Transverse colon (tissue), 4 donors: ENCODE results near the gene ZDHHC17. TPM values are rescaled to one million over a fixed set of nuclear protein-coding genes. Genes with fewer than 3 reads are reported as not detected.

Source experiments
- DNase-seq: peaks from one replicate; pipeline ENCODE4 v3.0.0-alpha.2; 2019
- H3K27ac ChIP-seq, 4 donors: fragments of 200-600 bp; sonication (generic); 2 replicates each; pipeline ENCODE4 v1.5.1; 2016 to 2018; ENCODE audit warnings: inconsistent platforms in 4 of 4
- H3K27me3 ChIP-seq: fragments of 200-600 bp; sonication (generic); 2 replicates; pipeline ENCODE4 v1.5.1; 2017; ENCODE audit warnings: inconsistent platforms
- H3K36me3 ChIP-seq, 4 donors: fragments of 200-600 bp; sonication (generic); 2 replicates each; pipeline ENCODE4 v1.5.1; 2017 to 2019; ENCODE audit warnings: inconsistent platforms in 4 of 4
- H3K4me1 ChIP-seq, 4 donors: fragments of 200-600 bp; sonication (generic); 2 replicates each; pipeline ENCODE4 v1.5.1; 2017 to 2020; ENCODE audit warnings: inconsistent platforms in 4 of 4
- H3K4me3 ChIP-seq, 4 donors: fragments of 200-600 bp; sonication (generic); 1 replicate in 1 of 4; 2 replicates in 3 of 4; pipeline versions ENCODE4 v1.5.1 to v1.6.1; 2017 to 2019; ENCODE audit warnings: inconsistent platforms in 4 of 4
- H3K9me3 ChIP-seq, 2 donors: fragments of 200-600 bp; sonication (generic); 2 replicates each; pipeline ENCODE4 v1.5.1; 2017 to 2019; ENCODE audit warnings: inconsistent platforms in 2 of 2
- CTCF ChIP-seq, 5 experiments: fragments of 200-600 bp in 3 of 5; fragments of 450-650 bp in 2 of 5; sonication (generic) in 3 of 5; IDR thresholded peaks; 1 replicate in 2 of 5; 2 replicates in 3 of 5; pipeline ENCODE4 v1.5.1; 2016 to 2017; ENCODE audit warnings: antibody characterized with exemption in 5 of 5, inconsistent platforms in 3 of 5, mild to moderate bottlenecking in 2 of 5, moderate library complexity in 1 of 5
- EP300 ChIP-seq: sonication (generic); formaldehyde crosslinking; IDR thresholded peaks from one replicate; pipeline ENCODE4 v1.6.1; 2017; ENCODE audit warnings: antibody characterized with exemption, low read depth
- POLR2A ChIP-seq: fragments of 450-650 bp; IDR thresholded peaks from one replicate; pipeline ENCODE4 v1.6.1; 2016; ENCODE audit warnings: antibody characterized with exemption, mild to moderate bottlenecking, moderate library complexity
- POLR2AphosphoS5 ChIP-seq, 3 donors: sonication (generic); formaldehyde crosslinking; IDR thresholded peaks; one replicate each; pipeline ENCODE4 v1.6.1; 2016; ENCODE audit warnings: antibody characterized with exemption in 3 of 3
- WGBS, 2 donors: methylation state at CpG; one replicate each; pipeline ENCODE4 v1.1.5; 2018; ENCODE audit warnings: low coverage in 1 of 2; 5-methylcytosine and 5-hydroxymethylcytosine counted together
- in situ Hi-C, 4 donors: fragments of 200-750 bp; cut with MboI; loops; one replicate each; pipeline versions ENCODE4 v1.15.0 to v1.15.1; 2017; ENCODE audit warnings: low sequenced_read_pairs in 3 of 4, low pct_ligation_motif_present in 1 of 4, low pct_unique_long_range_greater_than_20kb in 1 of 4
- intact Hi-C: fragments of 100-400 bp; cut with DNase I; formaldehyde crosslinking; loops from one replicate; pipeline ENCODE4 v1.15.1; 2023; ENCODE audit warnings: low total_unique reads
- total RNA-seq, 4 donors: library from RNA; depleted of rRNA; stranded (reverse); fragments of >200 nt; gene quantifications; one replicate each; pipeline ENCODE4 v1.1.0, GENCODE V29; 2016

The ZDHHC17 gene
- total RNA-seq, 4 donors from 2014 or later = 2.6 to 38.7 (median 18.5) TPM

GRCh38 chr12:76863005-76863670 lies 99.2 kb downstream of the ZDHHC17 start:
- TF ChIP-seq POLR2AphosphoS5 (IDR thresholded peaks at IDR 0.05) = peak in 1 of 3 donors; percentile 22
- TF ChIP-seq POLR2A = no peak
- TF ChIP-seq EP300 = no peak
- no peak for TF ChIP-seq CTCF (IDR thresholded peaks at IDR 0.05)
- 82 to 83% methylated on average over 10 to 12 of the region's 12 CpGs for WGBS, 2 donors
- in situ Hi-C loops = no loop called here

GRCh38 chr12:76863837-76864236 lies 99.9 kb downstream of the ZDHHC17 start:
- Histone ChIP-seq H3K36me3 (no peaks in the 10 kb centered on the region), H3K4me3 (no peak overlapping the region), H3K4me1 (peaks cover 0 to 19% (median 0%) of the 10 kb centered on the region in 4 donors), H3K9me3 (no peaks in the 10 kb centered on the region), H3K27ac (peak overlapping the region in 3 of 4 donors; percentile 29 to 47 (median 38)), H3K27me3 (no peaks in the 10 kb centered on the region)
- DNase-seq = no peak
- in situ Hi-C loops = no loop called here
- no peak for TF ChIP-seq CTCF (IDR thresholded peaks at IDR 0.05)
- no peak for TF ChIP-seq EP300
- TF ChIP-seq POLR2A = no peak
- no peak for TF ChIP-seq POLR2AphosphoS5 (IDR thresholded peaks at IDR 0.05)
- intact Hi-C loops = no loop called here
- 49 to 71% methylated on average over 3 to 4 of the region's 4 CpGs for WGBS, 2 donors

More at GRCh38 chr12:76863005-76863670, 99.2 kb downstream of the ZDHHC17 start:
- intact Hi-C loops = no loop called here
- Histone ChIP-seq H3K27ac (peak overlapping the region in 3 of 4 donors; percentile 29 to 47 (median 39)), H3K9me3 (no peaks in the 10 kb centered on the region), H3K36me3 (no peaks in the 10 kb centered on the region), H3K4me3 (no peak overlapping the region), H3K27me3 (no peaks in the 10 kb centered on the region), H3K4me1 (peaks cover 0 to 19% (median 0%) of the 10 kb centered on the region in 4 donors)
- DNase-seq = no peak

GRCh38 chr12:76864791-76865400 lies 101.0 kb downstream of the ZDHHC17 start:
- Histone ChIP-seq H3K4me3 (no peak overlapping the region), H3K9me3 (no peaks in the 10 kb centered on the region), H3K36me3 (no peaks in the 10 kb centered on the region), H3K27me3 (no peaks in the 10 kb centered on the region), H3K4me1 (peaks cover 0 to 19% (median 0%) of the 10 kb centered on the region in 4 donors), H3K27ac (peak overlapping the region in 1 of 4 donors; percentile 29)
- no peak for DNase-seq
- intact Hi-C loops = no loop called here
- TF ChIP-seq EP300 (no peak), POLR2AphosphoS5 (IDR thresholded peaks at IDR 0.05) (no peak), CTCF (IDR thresholded peaks at IDR 0.05) (no peak), POLR2A (no peak)
- 65 to 71% methylated on average over 2 of the region's 2 CpGs for WGBS, 2 donors
- in situ Hi-C loops = no loop called here

GRCh38 chr12:76866151-76866567 lies 102.2 kb downstream of the ZDHHC17 start:
- peak overlapping the region in 2 of 4 donors; percentile 19 to 23 for H3K27ac ChIP-seq
- peaks cover 0 to 19% (median 0%) of the 10 kb centered on the region in 4 donors for H3K4me1 ChIP-seq
- no peak for DNase-seq
- TF ChIP-seq POLR2A = no peak
- TF ChIP-seq POLR2AphosphoS5 (IDR thresholded peaks at IDR 0.05) = no peak
- TF ChIP-seq EP300 = no peak
- TF ChIP-seq CTCF (IDR thresholded peaks at IDR 0.05) = no peak
- no peak overlapping the region for H3K4me3 ChIP-seq
- H3K27me3 ChIP-seq = no peaks in the 10 kb centered on the region
- no peaks in the 10 kb centered on the region for H3K9me3 ChIP-seq
- H3K36me3 ChIP-seq = no peaks in the 10 kb centered on the region
- in situ Hi-C loops = no loop called here
- intact Hi-C loops = no loop called here
- 51 to 68% methylated on average over 4 to 8 of the region's 8 CpGs for WGBS, 2 donors
